Keratinocyte (primary cell): ENCODE data around the gene TNNI3. TPM values are rescaled to one million over a fixed set of nuclear protein-coding genes. Genes with fewer than 3 reads are reported as not detected.
A peak's percentile ranks its signal among the peaks of the same experiment; 100 is the strongest.

Experiments used
- DNase-seq: peaks from one replicate; pipeline ENCODE4 v3.0.0-alpha.2; 2011; ENCODE audit warnings: low read depth, missing footprints, low spot score
- FAIRE-seq: peaks from 2 replicates; lab custom pipeline; 2011; peaks lifted over from hg19 to GRCh38; lab: Jason Lieb, UNC
- H2AFZ ChIP-seq: 2 replicates; pipeline ENCODE4 v1.6.0; 2012; ENCODE audit warnings: low read length, control low read depth, inconsistent platforms; ENCODE audit not compliant: control insufficient read depth
- H3K27ac ChIP-seq: 2 replicates; pipeline ENCODE4 v1.5.1; 2011; ENCODE audit warnings: low read length; ENCODE audit not compliant: control insufficient read depth, insufficient read depth
- H3K27me3 ChIP-seq: 3 replicates; pipeline ENCODE4 v1.6.0; 2011; ENCODE audit warnings: low read length; ENCODE audit not compliant: control insufficient read depth, insufficient read depth; ENCODE audit errors: extremely low read depth
- H3K36me3 ChIP-seq, 2 experiments: 2 replicates in 1 of 2; 3 replicates in 1 of 2; pipeline ENCODE4 v1.5.1; 2011; ENCODE audit warnings: low read length in 2 of 2, mild to moderate bottlenecking in 1 of 2; ENCODE audit not compliant: control insufficient read depth in 2 of 2, insufficient read depth in 2 of 2; ENCODE audit errors: extremely low read depth in 1 of 2
- H3K4me1 ChIP-seq: 3 replicates; pipeline ENCODE4 v1.5.1; 2011; ENCODE audit warnings: low read length; ENCODE audit not compliant: control insufficient read depth, insufficient read depth; ENCODE audit errors: extremely low read depth
- H3K4me2 ChIP-seq: 3 replicates; pipeline ENCODE4 v1.6.0; 2011; ENCODE audit warnings: low read depth, low read length; ENCODE audit not compliant: control insufficient read depth, insufficient read depth; ENCODE audit errors: extremely low read depth
- H3K4me3 ChIP-seq, 3 experiments: fragments of 200-600 bp in 1 of 3; sonication (generic) in 1 of 3; 2 replicates in 2 of 3; 3 replicates in 1 of 3; pipeline ENCODE4 v1.5.1; 2011 to 2016; ENCODE audit warnings: low read length in 3 of 3, mild to moderate bottlenecking in 3 of 3, control low read depth in 2 of 3, inconsistent platforms in 1 of 3, low read depth in 1 of 3, mixed read lengths in 1 of 3, mixed run types in 1 of 3, moderate library complexity in 1 of 3; ENCODE audit not compliant: control insufficient read depth in 2 of 3, insufficient read depth in 2 of 3; ENCODE audit errors: extremely low read depth in 1 of 3
- H3K79me2 ChIP-seq: 2 replicates; pipeline ENCODE4 v1.6.0; 2012; ENCODE audit warnings: low read length; ENCODE audit not compliant: control insufficient read depth, insufficient read depth
- H3K9ac ChIP-seq: 3 replicates; pipeline ENCODE4 v1.6.0; 2011; ENCODE audit warnings: low read length; ENCODE audit not compliant: control insufficient read depth, insufficient read depth; ENCODE audit errors: extremely low read depth
- H3K9me1 ChIP-seq: 3 replicates; pipeline ENCODE4 v1.6.0; 2011; ENCODE audit warnings: low read length; ENCODE audit not compliant: control insufficient read depth, insufficient read depth; ENCODE audit errors: extremely low read depth
- H3K9me3 ChIP-seq: 2 replicates; pipeline ENCODE4 v1.5.1; 2012; ENCODE audit warnings: low read depth, low read length; ENCODE audit not compliant: control insufficient read depth
- H4K20me1 ChIP-seq: 3 replicates; pipeline ENCODE4 v1.6.0; 2011; ENCODE audit warnings: low read length; ENCODE audit not compliant: control insufficient read depth, insufficient read depth; ENCODE audit errors: extremely low read depth
- EZH2 ChIP-seq: IDR thresholded peaks from one replicate; pipeline ENCODE4 v1.6.1; 2012; ENCODE audit warnings: inconsistent platforms, mild to moderate bottlenecking, low read length, moderate library complexity
- dilution Hi-C: fragments of 300-500 bp; cut with MboI; formaldehyde crosslinking; loops from one replicate; pipeline ENCODE4 v1.7.0; 2020; ENCODE audit warnings: low sequenced_read_pairs; ENCODE audit not compliant: extremely low pct_ligation_motif_present
- polyA plus RNA-seq, 5 experiments: library from polyadenylated mRNA; depleted of rRNA in 3 of 5; stranded (reverse) in 3 of 5; stranded (forward) in 1 of 5; unstranded in 1 of 5; fragments of >200 nt; gene quantifications; 1 replicate in 1 of 5; 2 replicates in 3 of 5; 3 replicates in 1 of 5; pipeline versions ENCODE4 v1.2.1 to v1.2.3, GENCODE V29; 2011 to 2012; ENCODE audit warnings: missing spikeins in 2 of 5, low read depth in 1 of 5, low replicate concordance in 1 of 5
- TF ChIP-seq, protein P1 (sequence below), 3 experiments: IDR thresholded peaks in 1 of 3; conservative IDR thresholded peaks in 1 of 3; optimal IDR thresholded peaks in 1 of 3; 2 replicates in 2 of 3; 3 replicates in 1 of 3; pipeline versions ENCODE3 to v1.5.1; 2011; ENCODE audit warnings: low read length in 3 of 3, mild to moderate bottlenecking in 3 of 3, moderate library complexity in 2 of 3, control low read depth in 1 of 3, inconsistent platforms in 1 of 3; ENCODE audit not compliant: insufficient read depth in 2 of 3; ENCODE audit errors: extremely low read depth in 1 of 3

The TNNI3 gene
- polyA plus RNA-seq, 1 donor (not counting 4 experiments of a cell fraction or from before 2014, with no cell fraction given) = 4.1 TPM

DNA sequence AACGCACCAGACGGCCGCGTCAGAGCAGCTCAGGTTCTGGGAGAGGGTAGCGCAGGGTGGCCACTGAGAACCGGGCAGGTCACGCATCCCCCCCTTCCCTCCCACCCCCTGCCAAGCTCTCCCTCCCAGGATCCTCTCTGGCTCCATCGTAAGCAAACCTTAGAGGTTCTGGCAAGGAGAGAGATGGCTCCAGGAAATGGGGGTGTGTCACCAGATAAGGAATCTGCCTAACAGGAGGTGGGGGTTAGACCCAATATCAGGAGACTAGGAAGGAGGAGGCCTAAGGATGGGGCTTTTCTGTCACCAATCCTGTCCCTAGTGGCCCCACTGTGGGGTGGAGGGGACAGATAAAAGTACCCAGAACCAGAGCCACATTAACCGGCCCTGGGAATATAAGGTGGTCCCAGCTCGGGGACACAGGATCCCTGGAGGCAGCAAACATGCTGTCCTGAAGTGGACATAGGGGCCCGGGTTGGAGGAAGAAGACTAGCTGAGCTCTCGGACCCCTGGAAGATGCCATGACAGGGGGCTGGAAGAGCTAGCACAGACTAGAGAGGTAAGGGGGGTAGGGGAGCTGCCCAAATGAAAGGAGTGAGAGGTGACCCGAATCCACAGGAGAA, 42.0 kb downstream of the TNNI3 start:
- Histone ChIP-seq H3K27ac (no peak overlapping the region), H3K4me2 (peak overlapping the region; percentile 81), H3K4me3 (peak overlapping the region; percentile 82 to 83 (median 82)), H4K20me1 (peaks cover 9% of the 10 kb centered on the region), H3K79me2 (peaks cover 57% of the 10 kb centered on the region), H3K9me1 (no peaks in the 10 kb centered on the region), H3K27me3 (no peaks in the 10 kb centered on the region), H3K9ac (peak overlapping the region; percentile 84), H2AFZ (no peak overlapping the region), H3K9me3 (no peaks in the 10 kb centered on the region), H3K4me1 (peaks cover 11% of the 10 kb centered on the region), H3K36me3 (peaks cover 0 to 5% of the 10 kb centered on the region in 2 experiments)
- dilution Hi-C loops = no loop called here
- TF ChIP-seq, protein P1, sequence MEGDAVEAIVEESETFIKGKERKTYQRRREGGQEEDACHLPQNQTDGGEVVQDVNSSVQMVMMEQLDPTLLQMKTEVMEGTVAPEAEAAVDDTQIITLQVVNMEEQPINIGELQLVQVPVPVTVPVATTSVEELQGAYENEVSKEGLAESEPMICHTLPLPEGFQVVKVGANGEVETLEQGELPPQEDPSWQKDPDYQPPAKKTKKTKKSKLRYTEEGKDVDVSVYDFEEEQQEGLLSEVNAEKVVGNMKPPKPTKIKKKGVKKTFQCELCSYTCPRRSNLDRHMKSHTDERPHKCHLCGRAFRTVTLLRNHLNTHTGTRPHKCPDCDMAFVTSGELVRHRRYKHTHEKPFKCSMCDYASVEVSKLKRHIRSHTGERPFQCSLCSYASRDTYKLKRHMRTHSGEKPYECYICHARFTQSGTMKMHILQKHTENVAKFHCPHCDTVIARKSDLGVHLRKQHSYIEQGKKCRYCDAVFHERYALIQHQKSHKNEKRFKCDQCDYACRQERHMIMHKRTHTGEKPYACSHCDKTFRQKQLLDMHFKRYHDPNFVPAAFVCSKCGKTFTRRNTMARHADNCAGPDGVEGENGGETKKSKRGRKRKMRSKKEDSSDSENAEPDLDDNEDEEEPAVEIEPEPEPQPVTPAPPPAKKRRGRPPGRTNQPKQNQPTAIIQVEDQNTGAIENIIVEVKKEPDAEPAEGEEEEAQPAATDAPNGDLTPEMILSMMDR (optimal IDR thresholded peaks at IDR 0.05 in 1 of 3, IDR thresholded peaks at IDR 0.05 in 1 of 3, conservative IDR thresholded peaks at IDR 0.05 in 1 of 3; ENCODE audit: extremely low read depth in 1 of 3, insufficient read depth in 2 of 3, low read length in 3 of 3) = no peak
- no peak for TF ChIP-seq EZH2
- DNase-seq (no peak), FAIRE-seq (no peak)

DNA sequence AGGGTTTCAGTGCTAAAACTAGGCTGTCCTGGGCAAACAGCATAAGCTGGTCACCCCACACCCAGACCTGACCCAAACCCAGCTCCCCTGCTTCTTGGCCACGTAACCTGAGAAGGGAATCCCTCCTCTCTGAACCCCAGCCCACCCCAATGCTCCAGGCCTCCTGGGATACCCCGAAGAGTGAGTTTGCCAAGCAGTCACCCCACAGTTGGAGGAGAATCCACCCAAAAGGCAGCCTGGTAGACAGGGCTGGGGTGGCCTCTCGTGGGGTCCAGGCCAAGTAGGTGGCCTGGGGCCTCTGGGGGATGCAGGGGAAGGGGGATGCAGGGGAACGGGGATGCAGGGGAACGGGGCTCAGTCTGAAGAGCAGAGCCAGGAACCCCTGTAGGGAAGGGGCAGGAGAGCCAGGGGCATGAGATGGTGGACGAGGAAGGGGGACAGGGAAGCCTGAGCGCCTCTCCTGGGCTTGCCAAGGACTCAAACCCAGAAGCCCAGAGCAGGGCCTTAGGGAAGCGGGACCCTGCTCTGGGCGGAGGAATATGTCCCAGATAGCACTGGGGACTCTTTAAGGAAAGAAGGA, 42.9 kb downstream of the TNNI3 start:
- FAIRE-seq = no peak
- dilution Hi-C loops = no loop called here
- no peak for DNase-seq
- TF ChIP-seq, protein P1 (optimal IDR thresholded peaks at IDR 0.05 in 1 of 3, IDR thresholded peaks at IDR 0.05 in 1 of 3, conservative IDR thresholded peaks at IDR 0.05 in 1 of 3; ENCODE audit: extremely low read depth in 1 of 3, insufficient read depth in 2 of 3, low read length in 3 of 3) = no peak
- no peak for TF ChIP-seq EZH2
- no peaks in the 10 kb centered on the region for H3K9me1 ChIP-seq
- no peak overlapping the region for H2AFZ ChIP-seq
- H3K9me3 ChIP-seq = no peaks in the 10 kb centered on the region
- H3K36me3 ChIP-seq = peaks cover 8 to 10% of the 10 kb centered on the region in 2 experiments
- no peaks in the 10 kb centered on the region for H3K27me3 ChIP-seq
- no peak overlapping the region for H3K4me2 ChIP-seq
- H4K20me1 ChIP-seq = peaks cover 9% of the 10 kb centered on the region
- H3K9ac ChIP-seq = no peak overlapping the region
- H3K4me3 ChIP-seq = no peak overlapping the region
- peaks cover 11% of the 10 kb centered on the region for H3K4me1 ChIP-seq
- peaks cover 63% of the 10 kb centered on the region for H3K79me2 ChIP-seq
- H3K27ac ChIP-seq = no peak overlapping the region
